HG02610 (cell line): Measurements from ENCODE around the gene IFI27.

Experiments used
- ATAC-seq: cut with Tn5 transposase; IDR thresholded peaks from one replicate; pipeline ENCODE4 v1.9.1; 2021; ENCODE audit warnings: mild to moderate bottlenecking, moderate library complexity; ENCODE audit not compliant: unreplicated experiment

The IFI27 gene

DNA sequence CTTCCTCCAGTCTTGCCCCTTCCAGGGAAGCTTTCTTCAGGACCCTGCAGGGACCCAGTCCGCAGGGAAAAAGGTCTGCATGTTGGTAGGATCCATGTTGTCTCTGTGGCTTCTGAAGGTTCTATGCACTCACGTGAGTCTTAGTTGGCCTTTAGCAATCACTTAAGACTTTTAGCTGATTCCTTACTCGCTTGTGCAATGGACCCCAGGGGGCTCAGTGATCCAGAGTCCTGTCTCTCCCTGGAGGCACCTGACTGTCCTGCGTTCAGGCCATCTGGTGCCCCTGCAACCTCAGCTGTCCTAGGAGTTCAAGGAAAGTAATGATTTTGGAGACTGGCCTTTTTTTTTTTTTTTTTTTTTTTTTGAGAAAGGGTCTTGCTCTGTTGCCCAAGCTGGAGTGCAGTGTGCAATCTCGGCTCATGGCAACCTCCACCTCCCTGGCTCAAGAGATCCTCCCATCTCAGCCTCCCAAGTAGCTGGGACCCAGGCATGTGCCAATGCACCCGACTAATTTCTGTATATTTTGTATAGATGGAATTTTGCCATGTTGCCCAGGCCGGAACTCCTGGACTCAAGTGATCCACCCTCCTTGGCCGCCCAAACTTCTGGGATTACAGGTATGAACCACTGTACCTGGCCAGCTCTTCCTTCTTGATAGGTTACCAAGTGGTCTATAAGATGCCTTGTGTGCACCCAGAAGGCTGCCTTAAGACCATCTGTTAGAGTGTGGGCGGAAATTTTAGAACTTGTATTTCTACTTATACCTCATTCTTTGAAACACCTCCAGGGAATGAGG, 14.2 kb downstream of the IFI27 start:
- no peak for ATAC-seq

DNA sequence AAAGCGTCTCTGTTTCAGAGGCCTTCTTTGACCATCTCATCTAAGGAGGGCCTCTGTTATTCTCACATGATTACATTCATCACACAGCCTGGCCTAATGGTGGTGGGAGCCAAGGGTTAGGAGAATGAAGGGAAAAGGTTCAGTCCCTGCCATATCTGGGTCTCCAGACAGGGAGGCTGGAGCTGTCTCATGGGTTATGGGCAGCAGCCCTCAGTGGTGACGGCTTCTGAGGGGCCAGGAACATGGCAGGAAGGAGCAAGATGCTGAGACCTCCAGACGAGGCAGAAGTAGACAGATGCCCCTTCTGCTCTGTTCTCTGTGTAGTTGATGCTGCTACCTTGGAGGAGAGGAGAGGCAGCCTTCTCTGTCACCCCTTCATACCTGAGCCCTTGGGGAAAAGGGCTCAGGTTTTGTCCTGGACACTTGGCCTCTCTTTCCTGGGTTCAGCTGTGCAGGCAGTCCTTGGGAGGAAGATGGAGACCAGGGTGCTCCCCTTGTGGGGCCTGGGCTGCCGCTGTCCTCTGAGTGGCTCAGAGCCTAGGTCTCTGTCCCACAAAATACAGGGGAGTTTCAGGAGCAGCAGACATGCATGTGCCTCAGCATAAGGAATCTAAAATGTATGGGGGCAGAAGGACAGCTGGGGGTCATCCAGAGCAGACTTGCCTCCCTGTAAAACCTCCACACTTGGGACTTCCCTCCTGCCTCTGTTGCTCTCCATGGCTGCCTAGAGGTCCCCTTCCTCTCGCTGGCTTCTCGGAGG, 15.3 kb downstream of the IFI27 start:
- ATAC-seq: no peak

DNA sequence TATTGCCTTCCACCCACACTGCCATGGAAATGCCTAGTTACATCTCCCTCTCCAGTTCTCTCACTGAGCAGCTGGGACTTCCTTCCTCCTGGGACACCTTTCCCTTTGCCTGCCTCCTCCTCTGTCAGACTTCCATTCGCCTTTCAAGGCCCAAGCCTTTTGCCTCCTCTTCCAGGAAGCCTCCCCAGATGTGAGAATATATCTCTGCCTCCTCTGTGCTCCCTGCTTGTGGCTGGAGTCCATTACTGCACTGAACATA, 15.8 kb downstream of the IFI27 start:
- ATAC-seq: no peak

DNA sequence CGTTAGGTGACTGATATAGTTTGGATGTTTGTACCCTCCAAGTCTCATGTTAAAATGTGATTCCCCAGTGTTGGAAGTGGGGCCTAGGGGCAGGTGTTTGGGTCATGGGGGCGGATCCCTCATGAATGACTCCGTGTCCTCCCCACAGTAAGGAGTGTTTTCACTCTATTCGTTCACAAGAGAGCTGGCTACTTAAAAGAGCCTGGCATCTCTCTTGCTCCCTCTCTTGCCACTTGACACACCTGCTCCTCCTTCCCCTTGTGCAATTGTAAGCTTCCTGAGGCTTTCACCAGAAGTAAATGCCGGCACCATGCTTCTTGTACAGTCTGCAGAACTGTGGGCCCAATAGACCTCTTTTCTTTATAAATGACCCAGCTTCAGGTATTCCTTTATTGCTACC, 16.3 kb downstream of the IFI27 start:
- no peak for ATAC-seq

DNA sequence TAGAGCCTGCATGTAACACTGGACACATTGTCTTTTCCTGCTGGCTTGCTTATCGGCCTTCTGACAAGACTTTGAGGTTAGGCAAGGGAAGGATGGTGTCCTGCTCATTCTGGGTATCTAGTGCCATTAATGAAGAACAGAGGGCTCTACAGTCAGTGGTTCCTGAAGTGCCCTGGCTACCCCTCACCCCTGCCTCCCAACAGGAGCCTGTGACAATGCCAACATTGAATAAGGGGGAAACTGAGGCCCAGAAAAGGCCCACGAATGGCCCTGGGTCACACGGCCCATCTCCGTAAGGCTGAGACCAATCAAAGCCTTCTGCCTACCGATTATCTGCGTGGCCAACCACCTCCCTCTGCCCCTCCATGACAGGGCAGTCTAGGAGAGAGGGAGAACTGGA, 16.8 kb downstream of the IFI27 start:
- no peak for ATAC-seq

DNA sequence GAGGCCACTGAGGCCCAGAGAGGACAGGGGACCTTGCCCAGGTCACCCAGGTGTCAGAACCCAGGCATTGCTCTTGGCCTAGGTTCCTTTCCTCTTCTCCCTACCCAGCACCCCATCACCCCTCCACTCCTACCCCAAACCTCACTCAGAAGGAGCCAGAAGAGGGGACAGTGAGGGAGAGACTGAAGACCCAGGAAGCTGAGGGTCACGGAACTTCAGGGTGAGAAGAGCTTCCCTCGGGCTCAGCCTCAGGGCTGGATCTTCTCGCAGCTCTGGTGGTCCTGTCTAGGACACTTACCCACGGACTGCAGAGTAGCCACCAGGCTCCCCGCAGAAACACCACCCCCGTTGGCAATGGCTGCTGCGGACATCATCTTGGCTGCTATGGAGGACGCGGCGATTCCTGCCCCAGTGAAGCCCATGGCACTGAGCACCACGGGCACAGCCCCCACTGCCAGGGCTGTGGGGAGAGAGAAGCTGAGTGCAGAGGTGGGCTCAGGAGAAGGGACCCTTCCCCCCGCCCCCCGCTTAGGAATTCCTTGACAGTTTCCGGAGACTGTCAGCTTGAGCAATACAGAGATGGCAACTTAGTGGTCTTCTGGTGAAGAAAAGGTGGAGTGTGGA, 17.8 kb downstream of the IFI27 start:
- no peak for ATAC-seq

DNA sequence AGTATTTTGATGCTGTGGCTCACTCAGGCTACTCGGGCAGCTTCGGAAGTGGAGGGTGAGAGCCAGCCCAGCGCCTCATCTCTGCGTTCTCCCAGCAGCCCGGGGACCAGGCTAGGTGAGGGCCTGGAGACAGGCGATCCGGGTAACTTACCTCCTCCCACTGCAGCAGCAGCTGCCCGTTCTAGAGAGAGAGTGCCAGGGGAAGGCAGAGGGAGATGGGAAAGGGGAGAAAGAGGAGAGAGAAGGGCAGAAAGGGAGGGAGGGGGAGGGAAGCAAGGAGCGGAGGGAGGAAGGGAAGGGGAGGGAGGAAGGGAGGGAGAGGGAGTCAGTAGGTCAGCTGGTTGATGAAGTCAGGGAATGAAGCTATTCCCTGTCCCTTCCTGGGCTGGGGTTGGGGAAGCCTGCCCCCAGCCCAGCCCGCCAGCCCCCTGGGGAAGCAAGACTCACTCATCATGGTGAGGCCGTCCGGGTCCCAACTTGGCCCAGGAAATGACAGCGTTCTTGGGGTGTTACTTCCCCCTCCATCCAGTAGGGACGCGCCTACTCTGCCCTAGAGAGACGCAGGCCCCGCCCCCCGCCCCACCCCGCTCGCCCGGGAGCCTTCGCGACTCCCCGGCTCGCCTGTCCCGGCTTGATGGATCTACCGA, 18.7 kb downstream of the IFI27 start, which contains the start of gene IFI27L2:
IFI27L2 (minus strand) TSS at position 494 of the 647 bp plus-strand sequence; CDS start at position 454, 40 bp downstream.
- peak; percentile 97 for ATAC-seq

DNA sequence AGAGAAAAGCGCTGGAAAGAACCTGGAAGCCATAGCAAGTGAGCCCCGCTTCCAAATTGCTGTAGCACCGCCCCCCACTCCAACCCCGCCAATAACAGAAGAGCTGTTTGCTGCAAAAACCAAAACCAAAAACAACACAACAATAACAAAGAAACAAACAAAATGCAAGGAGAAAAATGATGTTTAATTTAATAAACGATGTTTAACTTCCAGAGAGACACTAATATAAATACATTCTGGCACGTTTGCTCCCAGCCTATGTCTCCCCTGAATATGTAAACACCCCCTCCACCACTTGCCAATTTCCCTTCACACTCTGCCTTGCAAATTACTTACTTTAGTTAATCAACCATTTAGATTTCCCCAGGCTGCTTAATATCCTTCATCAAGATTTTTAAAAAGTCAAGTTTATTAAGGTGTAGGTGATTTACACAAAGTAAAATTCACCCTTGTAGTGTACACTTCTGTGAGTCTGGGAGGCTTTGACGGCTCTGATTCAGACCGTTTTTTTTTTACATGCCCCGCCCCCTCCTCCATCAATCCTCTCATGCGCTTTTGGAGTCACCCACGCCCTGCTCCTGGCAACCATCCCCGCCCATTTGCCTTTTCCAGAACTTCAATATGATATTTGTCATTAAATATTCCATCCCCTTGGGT, 19.4 kb downstream of the IFI27 start:
- no peak for ATAC-seq

DNA sequence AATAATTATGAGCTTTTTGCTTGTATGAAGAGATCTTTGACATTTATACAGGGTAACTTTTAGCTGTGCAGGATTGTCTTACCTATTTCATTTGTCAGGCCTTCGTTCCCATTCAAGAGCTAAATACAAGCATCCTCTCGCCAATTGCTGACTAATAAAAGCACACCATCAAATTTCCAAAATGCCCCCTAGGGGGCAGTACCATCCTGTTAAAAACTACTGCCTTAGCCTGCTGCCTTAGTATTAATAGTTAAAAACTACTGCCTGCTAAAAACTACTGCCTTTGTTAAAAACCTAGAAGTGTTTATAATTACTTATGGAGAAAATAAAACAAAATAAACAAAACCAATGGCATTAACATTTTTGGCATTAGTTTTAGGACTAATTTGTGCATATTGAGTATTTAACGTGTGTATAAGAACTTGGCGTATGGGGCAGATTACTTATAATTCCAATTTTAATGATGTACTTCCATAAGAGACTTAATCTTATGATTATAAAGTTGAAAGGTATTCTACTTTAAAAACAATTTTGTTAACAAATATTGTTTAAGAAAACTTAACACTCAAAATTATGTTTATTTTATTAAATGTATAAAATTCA, 21.9 kb downstream of the IFI27 start:
- no peak for ATAC-seq

DNA sequence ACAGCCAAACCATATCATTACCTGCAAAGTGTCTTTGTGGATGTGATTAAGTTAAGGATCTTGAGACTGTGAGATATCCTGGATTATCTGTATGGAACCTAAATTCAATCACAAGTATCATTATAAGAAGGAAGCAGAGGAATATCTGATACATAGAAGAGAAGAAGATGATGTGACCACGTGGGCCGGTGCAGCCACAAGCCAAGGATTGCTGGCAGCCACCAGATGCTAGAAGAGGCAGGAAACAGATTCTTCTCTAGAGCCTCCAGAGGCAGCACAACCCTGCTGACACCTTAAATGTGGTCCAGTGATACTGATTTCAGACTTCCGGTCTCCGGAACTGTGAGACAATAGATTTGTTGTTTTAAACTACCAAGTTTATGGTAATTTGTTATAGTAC, 24.9 kb downstream of the IFI27 start:
- ATAC-seq: no peak

DNA sequence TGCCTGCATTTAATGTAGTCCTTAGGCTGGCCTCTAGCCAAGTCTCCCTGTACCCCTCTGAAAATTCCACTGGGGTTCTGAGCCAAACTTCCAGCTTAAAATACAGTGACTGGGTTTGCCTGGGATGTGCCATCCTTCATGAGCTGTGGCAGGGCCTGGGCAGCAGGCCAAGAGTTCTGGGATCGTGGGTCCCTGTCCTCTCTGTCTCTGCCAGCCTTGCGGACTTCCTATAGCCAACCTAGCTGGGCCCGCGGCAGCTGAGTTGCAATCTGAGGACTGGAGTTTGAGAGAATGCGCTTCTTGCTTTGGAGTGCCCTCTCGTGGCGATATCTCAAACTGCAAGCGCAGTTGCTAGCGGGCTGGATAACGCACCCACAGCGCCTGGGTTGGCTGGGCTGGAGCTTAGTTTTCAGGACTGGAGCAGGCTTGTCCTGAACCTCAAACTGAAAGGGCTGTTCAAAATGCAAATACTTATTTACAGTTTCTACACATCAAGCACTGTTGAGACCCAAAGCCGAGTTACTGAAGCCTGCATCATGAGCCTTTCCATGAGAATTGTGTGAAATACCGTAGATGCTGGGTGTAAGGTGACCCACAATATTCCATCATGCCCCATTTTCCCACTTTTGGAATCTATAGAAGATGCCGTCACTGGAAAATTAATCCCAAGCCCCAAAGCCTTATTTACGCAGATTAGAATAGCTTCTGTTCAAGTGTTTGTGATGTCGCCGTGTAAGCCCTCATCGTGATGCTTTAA, 26.2 kb downstream of the IFI27 start:
- ATAC-seq: peak; percentile 84

DNA sequence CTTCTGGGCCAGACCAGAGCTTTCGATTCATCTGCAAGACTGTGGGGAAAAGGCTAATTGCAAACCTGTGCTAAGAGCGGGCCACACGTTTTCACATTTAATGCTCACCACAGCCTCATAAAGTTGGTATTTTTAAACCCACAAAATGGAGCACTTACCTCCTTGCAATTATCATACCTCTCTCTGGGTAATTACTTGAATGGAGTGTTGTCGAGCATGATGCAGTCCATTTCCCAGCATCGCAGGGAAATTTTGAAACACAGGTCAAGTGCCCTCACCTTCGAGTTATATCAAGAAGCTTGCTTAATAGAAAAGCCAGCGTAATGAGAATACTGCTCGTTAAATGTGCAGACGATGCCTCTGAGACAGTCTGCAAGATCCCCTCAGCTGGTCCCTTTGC, 27.7 kb downstream of the IFI27 start:
- no peak for ATAC-seq

DNA sequence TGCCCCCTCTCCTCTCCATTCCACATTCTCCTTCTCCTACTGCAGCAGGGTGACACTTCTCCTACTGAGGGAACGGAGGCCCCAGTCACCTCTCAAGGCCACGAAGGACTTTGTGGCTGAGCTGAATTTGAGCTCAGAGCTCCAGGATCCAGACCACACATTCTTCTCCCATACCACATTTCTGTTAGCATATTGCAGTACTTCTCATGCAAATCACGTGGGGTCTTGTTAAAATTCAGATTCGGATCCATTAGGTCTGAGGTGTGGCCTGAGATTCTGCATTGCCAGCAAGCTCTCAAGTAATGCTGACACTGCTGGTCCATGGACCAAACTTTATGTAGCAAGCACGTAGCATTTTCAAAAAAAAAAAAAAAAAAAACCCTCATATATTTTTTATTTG, 28.5 kb downstream of the IFI27 start:
- no peak for ATAC-seq

DNA sequence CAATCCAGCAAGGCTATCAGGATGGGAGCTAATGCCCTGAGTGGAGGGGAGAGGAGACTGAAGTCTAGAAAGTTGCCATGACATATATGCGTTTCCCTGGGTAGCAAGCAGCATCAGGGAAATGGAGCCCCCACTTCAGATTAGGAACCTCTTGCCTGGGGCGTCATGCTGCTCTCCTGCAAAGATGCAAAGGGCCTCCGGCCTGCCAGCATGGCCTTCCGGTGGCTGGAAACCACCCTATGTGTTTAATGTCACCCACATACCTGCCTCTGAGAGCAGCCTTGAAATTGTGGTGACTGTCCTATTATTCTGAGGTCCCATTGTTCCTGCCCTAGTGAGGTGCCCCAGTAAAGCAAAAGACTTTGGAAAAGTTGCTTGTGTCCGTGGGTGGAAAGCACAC, 28.9 kb downstream of the IFI27 start:
- ATAC-seq: no peak

DNA sequence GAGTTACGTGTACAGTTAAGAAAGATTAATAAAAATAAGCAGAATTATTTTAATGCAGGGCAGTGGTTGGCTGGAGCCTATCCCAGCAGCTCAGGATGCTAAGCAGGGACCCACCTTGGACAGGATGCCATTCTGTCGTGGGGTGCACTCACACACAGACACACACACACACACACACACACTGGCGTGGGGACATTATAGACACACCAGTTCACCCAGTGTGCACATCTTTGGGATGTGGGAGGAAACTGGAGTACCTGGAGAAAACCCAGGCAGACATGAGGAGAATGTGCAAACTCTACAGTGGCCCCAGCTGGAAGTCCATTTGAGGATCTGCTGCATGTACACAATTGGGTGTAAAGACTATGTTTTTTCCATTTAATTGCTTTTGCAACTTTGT, 31.7 kb downstream of the IFI27 start:
- no peak for ATAC-seq

DNA sequence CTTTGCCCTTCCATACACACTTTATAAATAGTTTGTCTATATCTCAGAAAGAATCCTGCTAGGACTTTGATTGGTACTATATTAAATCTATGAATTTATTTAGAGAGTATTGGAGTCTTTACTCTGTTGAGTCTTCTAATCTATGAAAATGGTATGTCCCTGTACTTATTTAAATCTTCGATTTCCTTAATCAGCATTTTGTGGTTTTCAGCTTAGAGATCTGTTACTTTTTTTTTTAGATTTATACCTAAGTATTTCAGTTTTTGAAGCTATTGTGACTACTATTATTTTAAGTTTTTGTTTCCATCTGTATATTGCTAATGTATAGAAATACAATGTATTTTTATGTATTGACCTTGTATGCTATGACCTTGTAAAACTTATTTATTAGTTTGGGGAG, 32.3 kb downstream of the IFI27 start:
- no peak for ATAC-seq

DNA sequence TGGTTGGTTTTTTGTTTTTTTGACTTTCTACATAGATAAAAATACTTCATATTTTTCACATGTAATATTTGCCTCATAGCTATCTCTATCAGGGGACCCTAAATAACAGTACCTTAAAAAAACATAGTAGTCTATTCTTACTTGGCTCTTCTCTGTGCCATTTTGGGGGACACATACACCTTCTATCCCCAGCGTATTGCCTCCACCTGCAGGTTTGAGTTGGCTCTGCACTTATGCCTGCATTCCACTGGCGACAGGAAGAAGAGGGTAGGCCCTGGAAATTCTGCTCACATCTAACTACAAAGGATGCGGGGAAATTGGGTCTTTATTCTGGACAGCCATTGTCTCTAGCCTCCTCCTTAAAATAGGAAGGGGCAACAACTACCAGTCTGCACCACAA, 32.7 kb downstream of the IFI27 start:
- no peak for ATAC-seq

DNA sequence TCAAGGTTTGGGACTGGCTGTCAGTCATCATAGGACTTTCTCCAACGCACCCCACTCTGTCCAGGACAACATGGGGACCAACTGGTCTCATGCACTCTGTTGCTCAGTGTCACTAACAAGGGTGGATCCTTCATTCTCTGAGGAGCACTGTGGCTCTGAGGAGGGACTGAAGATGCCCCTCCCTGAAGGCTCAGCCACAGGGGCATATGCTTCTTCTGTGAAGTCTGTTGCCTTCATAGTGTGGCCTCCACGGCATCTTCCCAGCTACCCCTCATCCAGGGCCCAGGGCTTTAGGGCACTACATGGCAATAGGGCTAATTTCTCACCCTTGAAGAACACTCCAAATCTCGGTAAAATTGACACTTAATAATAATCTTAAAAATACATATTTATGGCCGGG, 33.2 kb downstream of the IFI27 start:
- no peak for ATAC-seq

DNA sequence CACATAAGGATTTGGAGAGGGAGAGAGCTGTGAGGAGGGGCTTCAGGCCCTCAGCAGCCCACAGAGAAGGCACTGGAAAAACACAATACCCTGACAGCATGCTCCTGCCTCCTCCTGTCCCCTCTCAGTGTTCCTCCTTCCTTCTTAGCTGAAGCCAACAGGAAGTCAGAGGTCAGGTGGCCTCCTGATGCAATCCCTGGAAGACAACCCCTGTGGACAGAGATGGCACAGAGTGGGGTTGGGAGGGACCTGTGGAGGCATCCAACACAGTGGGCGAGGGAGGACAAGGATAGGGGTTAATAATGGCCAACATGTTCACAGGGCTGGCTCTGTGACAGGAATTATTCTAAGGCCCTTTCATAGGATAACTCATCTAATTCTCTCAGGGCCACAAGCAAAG, 34.2 kb downstream of the IFI27 start:
- ATAC-seq: no peak

DNA sequence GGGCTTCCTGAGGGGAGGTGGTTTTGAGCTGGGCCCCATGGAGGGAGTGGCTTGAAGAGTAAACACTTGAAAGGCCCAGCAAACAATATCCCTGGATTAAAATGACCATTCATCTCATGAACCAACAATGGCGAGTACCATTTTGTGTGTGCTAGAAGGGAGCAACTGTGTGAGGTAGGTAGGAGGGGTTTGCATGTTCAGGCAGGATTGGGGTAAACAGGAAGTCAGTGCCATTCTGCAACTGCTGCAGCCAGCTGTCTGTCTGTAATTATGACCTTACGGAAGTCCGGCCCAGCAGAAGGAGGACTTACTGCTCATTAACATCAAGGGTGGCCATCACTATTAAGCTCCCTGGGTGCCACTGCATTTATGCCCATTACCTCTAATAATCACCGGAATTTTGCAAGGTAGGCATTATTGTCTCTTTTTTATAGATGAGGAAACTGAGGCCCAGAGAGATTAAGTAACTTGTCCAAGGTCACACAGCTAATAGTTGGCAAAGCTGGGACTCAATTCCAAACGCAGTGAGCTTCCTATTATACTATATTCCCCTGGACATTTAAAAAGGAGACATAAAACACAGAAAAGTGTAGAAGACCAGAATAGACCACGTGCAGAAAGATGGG, 35.5 kb downstream of the IFI27 start:
- ATAC-seq: no peak
